ENCODE data around the gene SELE.

- TF ChIP-seq EP300 (conservative IDR thresholded peaks at IDR 0.05; ENCODE audit: poor library complexity, severe bottlenecking) (no peak), CTCF (IDR thresholded peaks at IDR 0.05; ENCODE audit: poor library complexity, severe bottlenecking) (no peak), TAF1 (IDR thresholded peaks at IDR 0.05; ENCODE audit: low read depth) (no peak), EZH2 (IDR thresholded peaks at IDR 0.05; ENCODE audit: borderline replicate concordance, insufficient read depth, low read length, poor library complexity, severe bottlenecking) (no peak), MXI1 (conservative IDR thresholded peaks at IDR 0.05; ENCODE audit: poor library complexity, severe bottlenecking) (no peak), REST (IDR thresholded peaks at IDR 0.05; ENCODE audit: borderline replicate concordance) (no peak), POLR2AphosphoS5 (IDR thresholded peaks at IDR 0.05) (no peak), SMC3 (conservative IDR thresholded peaks at IDR 0.05; ENCODE audit: poor library complexity) (no peak), RAD21 (conservative IDR thresholded peaks at IDR 0.05) (no peak)
Measured at GRCh38 chr1:169739980-169740379, 6.1 kb upstream of the SELE start.
